Trophoblast cell (in vitro differentiated cells and primary cell): ENCODE results near the gene CRY1.
"Not testable (repeated sequence)": the region's sequence is repeated elsewhere in the genome, so short reads cannot be mapped to it uniquely, and the experiment has no call there.

Source experiments
- DNase-seq, 2 donors: peaks; one replicate each; pipeline ENCODE4 v3.0.0-alpha.2; 2016
- H2AFZ ChIP-seq: 2 replicates; pipeline ENCODE4 v1.6.1; 2013; ENCODE audit warnings: low read length, moderate library complexity, mild to moderate bottlenecking; ENCODE audit not compliant: insufficient read depth, poor library complexity
- H2AK5ac ChIP-seq: 2 replicates; pipeline ENCODE4 v1.6.1; 2013; ENCODE audit warnings: mild to moderate bottlenecking, low read length
- H2BK120ac ChIP-seq: 2 replicates; pipeline ENCODE4 v1.6.1; 2013; ENCODE audit warnings: low read length, mild to moderate bottlenecking, moderate library complexity; ENCODE audit not compliant: insufficient read depth, poor library complexity
- H2BK12ac ChIP-seq: 2 replicates; pipeline ENCODE4 v1.6.1; 2013; ENCODE audit warnings: mild to moderate bottlenecking, low read length, moderate library complexity
- H2BK5ac ChIP-seq: 2 replicates; pipeline ENCODE4 v1.6.1; 2013; ENCODE audit warnings: low read length, low read depth, moderate library complexity, mild to moderate bottlenecking; ENCODE audit not compliant: poor library complexity
- H3K14ac ChIP-seq: 2 replicates; pipeline ENCODE4 v1.6.1; 2013; ENCODE audit warnings: mild to moderate bottlenecking, low read length
- H3K18ac ChIP-seq: 2 replicates; pipeline ENCODE4 v1.6.1; 2013; ENCODE audit warnings: mild to moderate bottlenecking, low read length
- H3K23ac ChIP-seq: 2 replicates; pipeline ENCODE4 v1.6.1; 2013; ENCODE audit warnings: low read length
- H3K27ac ChIP-seq: 2 replicates; pipeline ENCODE4 v1.5.1; 2013; ENCODE audit warnings: low read depth, mild to moderate bottlenecking, inconsistent platforms, low read length, moderate library complexity
- H3K27me3 ChIP-seq: 2 replicates; pipeline ENCODE4 v1.6.1; 2013; ENCODE audit warnings: inconsistent platforms, mild to moderate bottlenecking, low read length, moderate library complexity; ENCODE audit not compliant: insufficient read depth
- H3K36me3 ChIP-seq, 2 experiments: 1 replicate in 1 of 2; 2 replicates in 1 of 2; pipeline ENCODE4 v1.6.1; 2013; ENCODE audit warnings: low read length in 2 of 2, mild to moderate bottlenecking in 2 of 2, moderate library complexity in 1 of 2; ENCODE audit not compliant: insufficient read depth in 2 of 2, control insufficient read depth in 1 of 2
- H3K4ac ChIP-seq: 2 replicates; pipeline ENCODE4 v1.6.1; 2013; ENCODE audit warnings: low read depth, mild to moderate bottlenecking, low read length, moderate library complexity
- H3K4me1 ChIP-seq, 2 experiments: 1 replicate in 1 of 2; 2 replicates in 1 of 2; pipeline ENCODE4 v1.6.1; 2013; ENCODE audit warnings: low read length in 2 of 2, mild to moderate bottlenecking in 2 of 2, moderate library complexity in 1 of 2; ENCODE audit not compliant: insufficient read depth in 2 of 2, control insufficient read depth in 1 of 2
- H3K4me2 ChIP-seq: 2 replicates; pipeline ENCODE4 v1.6.1; 2013; ENCODE audit warnings: inconsistent platforms, mild to moderate bottlenecking, low read length, moderate library complexity
- H3K4me3 ChIP-seq: 2 replicates; pipeline ENCODE4 v1.5.1; 2013; ENCODE audit warnings: mild to moderate bottlenecking, low read depth, low read length, inconsistent platforms
- H3K79me1 ChIP-seq: one replicate; pipeline ENCODE4 v1.6.1; 2013; ENCODE audit warnings: low read length
- H3K79me2 ChIP-seq: 2 replicates; pipeline ENCODE4 v1.6.1; 2013; ENCODE audit warnings: low read length, mild to moderate bottlenecking; ENCODE audit not compliant: control insufficient read depth, insufficient read depth, poor library complexity
- H3K9ac ChIP-seq: 2 replicates; pipeline ENCODE4 v1.6.1; 2013; ENCODE audit warnings: mild to moderate bottlenecking, low read length
- H3K9me3 ChIP-seq: 2 replicates; pipeline ENCODE4 v1.6.1; 2013; ENCODE audit warnings: low read depth, mild to moderate bottlenecking, control low read depth, inconsistent platforms, low read length; ENCODE audit not compliant: insufficient read depth
- H4K12ac ChIP-seq: 2 replicates; pipeline ENCODE4 v1.6.1; 2013; ENCODE audit warnings: low read depth, mild to moderate bottlenecking, low read length, moderate library complexity
- H4K8ac ChIP-seq: 2 replicates; pipeline ENCODE4 v1.6.1; 2013; ENCODE audit warnings: low read depth, mild to moderate bottlenecking, low read length, moderate library complexity
- H4K91ac ChIP-seq: one replicate; pipeline ENCODE4 v1.6.1; 2013; ENCODE audit warnings: low read depth, mild to moderate bottlenecking, low read length, moderate library complexity
- WGBS: extraction: QIAGEN DNeasy Blood & Tissue Kit; methylation state at CpG from one replicate; pipeline ENCODE4 v1.1.7; 2013; ENCODE audit warnings: missing lambda C conversion rate; ENCODE audit not compliant: insufficient read length, insufficient coverage; ENCODE audit errors: extremely low coverage; 5-methylcytosine and 5-hydroxymethylcytosine counted together

The CRY1 gene

DNA sequence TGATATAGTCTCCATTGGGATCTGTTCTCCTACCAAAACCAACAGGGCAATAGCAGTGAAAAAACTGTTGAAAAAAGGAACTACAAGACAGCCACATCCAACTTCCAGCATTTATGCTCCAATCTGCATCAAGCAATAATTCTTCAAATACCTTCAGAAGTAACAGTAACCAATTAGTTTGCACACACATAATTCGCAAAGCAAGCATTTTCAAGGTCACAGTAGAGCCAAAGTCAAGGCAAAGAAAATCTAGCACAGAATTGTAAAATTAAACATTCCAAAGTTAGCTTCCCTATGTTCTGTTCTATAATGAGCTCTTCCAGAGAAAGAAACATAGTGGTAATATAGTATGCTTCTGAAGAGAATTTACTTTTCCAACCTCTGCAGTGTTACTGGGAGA, 95.4 kb downstream of the CRY1 start:
- Histone ChIP-seq H3K18ac (no peak overlapping the region), H3K79me2 (no peaks in the 10 kb centered on the region), H3K4ac (no peak overlapping the region), H3K23ac (no peak overlapping the region), H3K27ac (no peak overlapping the region), H4K91ac (no peak overlapping the region), H3K36me3 (peaks cover 2 to 5% of the 10 kb centered on the region in 2 experiments), H3K14ac (no peak overlapping the region), H3K9ac (no peak overlapping the region), H2BK12ac (no peak overlapping the region), H2BK5ac (no peak overlapping the region), H3K4me3 (no peak overlapping the region), H3K79me1 (no peaks in the 10 kb centered on the region), H3K4me2 (no peak overlapping the region), H4K12ac (no peak overlapping the region), H2AK5ac (no peak overlapping the region), H3K27me3 (no peaks in the 10 kb centered on the region), H2BK120ac (no peak overlapping the region), H4K8ac (no peak overlapping the region), H3K4me1 (no peaks in the 10 kb centered on the region), H3K9me3 (no peaks in the 10 kb centered on the region), H2AFZ (no peak overlapping the region)
- no peak for DNase-seq
- no CpG with 5 or more reads among the region's 1 CpG for WGBS

DNA sequence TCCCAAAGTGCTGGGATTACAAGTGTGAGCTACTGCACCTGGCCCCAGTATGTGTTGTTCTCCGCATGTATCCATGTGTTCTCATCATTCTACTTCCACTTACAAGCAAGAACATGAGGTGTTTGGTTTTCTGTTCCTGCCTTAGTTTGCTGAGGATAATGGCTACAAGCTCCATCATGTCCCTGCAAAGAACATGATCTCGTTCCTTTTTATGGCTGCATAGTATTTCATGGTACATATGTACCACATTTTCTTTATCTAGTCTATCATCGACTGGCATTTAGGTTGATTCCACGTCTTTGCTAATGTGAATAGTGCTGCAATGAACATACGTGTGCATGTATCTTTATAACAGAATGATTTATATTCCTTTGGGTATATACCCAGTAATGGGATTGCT, 97.2 kb downstream of the CRY1 start:
- H3K79me2 ChIP-seq, H3K18ac ChIP-seq, H3K9me3 ChIP-seq, H3K36me3 ChIP-seq, H2BK12ac ChIP-seq, H3K14ac ChIP-seq, H3K27ac ChIP-seq, H2BK120ac ChIP-seq, H2AK5ac ChIP-seq, H4K8ac ChIP-seq, H4K12ac ChIP-seq, H4K91ac ChIP-seq, H2BK5ac ChIP-seq, H3K23ac ChIP-seq, H2AFZ ChIP-seq, H3K4me2 ChIP-seq, H3K4ac ChIP-seq, H3K9ac ChIP-seq, H3K79me1 ChIP-seq, H3K4me1 ChIP-seq, H3K4me3 ChIP-seq, DNase-seq, H3K27me3 ChIP-seq: not testable (repeated sequence)
- WGBS = no CpG with 5 or more reads among the region's 5 CpGs

DNA sequence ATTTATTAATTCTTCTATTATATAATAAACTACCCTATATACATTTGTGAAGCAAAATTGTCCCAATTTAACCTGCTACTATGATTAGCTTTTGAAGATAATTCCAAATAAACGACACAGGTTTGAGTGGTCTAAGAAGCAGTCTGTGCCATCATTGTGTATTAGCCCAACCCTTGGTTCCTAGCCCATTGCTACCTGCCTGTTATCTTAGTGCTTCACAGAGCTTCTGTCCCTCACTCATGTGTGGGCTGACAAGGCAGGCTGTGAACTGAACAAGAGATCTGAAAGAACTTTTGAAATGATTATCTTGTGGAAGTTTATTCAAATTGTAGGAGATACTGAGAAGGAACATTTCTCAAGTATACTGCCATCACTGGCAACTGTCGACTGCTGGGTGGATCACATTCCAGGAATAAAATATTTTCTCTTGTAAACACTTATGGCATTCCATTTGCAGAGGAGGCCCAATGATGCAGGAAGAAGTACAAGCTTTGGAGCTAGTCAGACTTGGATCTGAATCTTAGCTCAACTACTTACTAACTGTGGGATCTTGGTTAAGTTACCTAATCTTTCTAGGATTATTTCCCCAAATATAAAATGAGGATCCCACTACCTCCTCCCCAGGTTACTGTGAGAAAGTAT, 98.6 kb downstream of the CRY1 start:
- no peak overlapping the region for H2AK5ac ChIP-seq
- H3K4me3 ChIP-seq = no peak overlapping the region
- no peak overlapping the region for H2BK5ac ChIP-seq
- no peak overlapping the region for H3K9ac ChIP-seq
- H3K79me1 ChIP-seq = no peaks in the 10 kb centered on the region
- H2BK12ac ChIP-seq = no peak overlapping the region
- H2AFZ ChIP-seq = no peak overlapping the region
- H3K14ac ChIP-seq = no peak overlapping the region
- no peak overlapping the region for H2BK120ac ChIP-seq
- no peak overlapping the region for H3K27ac ChIP-seq
- no peaks in the 10 kb centered on the region for H3K27me3 ChIP-seq
- no peak overlapping the region for H4K8ac ChIP-seq
- no peak overlapping the region for H3K18ac ChIP-seq
- H3K4ac ChIP-seq = no peak overlapping the region
- no peak overlapping the region for H3K4me2 ChIP-seq
- no peak overlapping the region for H4K91ac ChIP-seq
- H3K23ac ChIP-seq = no peak overlapping the region
- no peak overlapping the region for H4K12ac ChIP-seq
- H3K79me2 ChIP-seq = no peaks in the 10 kb centered on the region
- WGBS = no CpG with 5 or more reads among the region's 2 CpGs
- DNase-seq = peak; percentile 28 to 69
- H3K9me3 ChIP-seq = no peaks in the 10 kb centered on the region
- H3K36me3 ChIP-seq = peaks cover 2% of the 10 kb centered on the region in 2 experiments
- no peaks in the 10 kb centered on the region for H3K4me1 ChIP-seq

DNA sequence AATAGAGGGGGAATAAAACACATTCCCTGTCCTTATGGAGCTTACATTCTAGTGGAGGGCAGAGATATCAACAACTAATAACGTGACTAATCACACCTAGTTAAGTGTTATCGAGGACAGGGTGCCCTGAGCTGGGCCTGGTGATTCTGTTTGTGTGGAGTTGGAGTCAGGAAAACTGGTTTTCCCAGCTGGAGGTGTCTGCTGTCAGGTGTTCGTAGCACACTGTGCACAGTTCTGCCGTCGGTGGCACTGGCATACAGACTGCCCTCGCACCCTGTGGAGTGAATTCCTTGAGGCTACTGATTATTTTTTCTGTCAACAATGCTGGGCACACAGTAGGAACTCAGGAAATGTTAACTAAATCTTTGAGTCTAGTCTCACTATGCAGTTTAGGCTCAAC, 105.5 kb downstream of the CRY1 start:
- Histone ChIP-seq H3K9ac (no peak overlapping the region), H4K91ac (no peak overlapping the region), H3K4ac (no peak overlapping the region), H3K79me1 (peaks cover 4% of the 10 kb centered on the region), H3K27ac (no peak overlapping the region), H3K36me3 (peaks cover 0 to 8% of the 10 kb centered on the region in 2 experiments), H3K4me1 (peaks cover 0 to 8% of the 10 kb centered on the region in 2 experiments), H2BK5ac (no peak overlapping the region), H4K8ac (no peak overlapping the region), H2BK12ac (no peak overlapping the region), H3K4me3 (no peak overlapping the region), H2AFZ (no peak overlapping the region), H3K4me2 (no peak overlapping the region), H2BK120ac (no peak overlapping the region), H3K79me2 (peaks cover 3% of the 10 kb centered on the region), H3K23ac (no peak overlapping the region), H4K12ac (no peak overlapping the region), H3K27me3 (no peaks in the 10 kb centered on the region), H3K14ac (no peak overlapping the region), H3K9me3 (no peaks in the 10 kb centered on the region), H3K18ac (no peak overlapping the region), H2AK5ac (no peak overlapping the region)
- peak; percentile 79 to 85 for DNase-seq
- WGBS = no CpG with 5 or more reads among the region's 6 CpGs
